Activated naive CD4-positive, alpha-beta T cell treated with anti-CD3 and anti-CD28 coated beads, Interleukin-2, amount 50 U/mL, for 72 hours (primary cell): Measurements from ENCODE around the gene PNPLA8. TPM values are rescaled to one million over a fixed set of nuclear protein-coding genes. Genes with fewer than 3 reads are reported as not detected.
"Not testable (repeated sequence)": the region's sequence is repeated elsewhere in the genome, so short reads cannot be mapped to it uniquely, and the experiment has no call there.

Source experiments
- ATAC-seq, 2 donors: fragments of 150-1000 bp; cut with Tn5 transposase; 2 replicates each; pipeline ENCODE4 v1.10.0; 2021; ENCODE audit warnings: mild to moderate bottlenecking in 2 of 2, moderate library complexity in 2 of 2
- DNase-seq, 2 donors: peaks; one replicate each; pipeline ENCODE4 v3.0.0; 2021 to 2022; ENCODE audit warnings: low spot score in 2 of 2
- H3K27ac Mint-ChIP-seq, 2 donors: one replicate each; pipeline ENCODE4 v1.8.0; 2022; ENCODE audit warnings: mild to moderate bottlenecking in 2 of 2, mixed read lengths in 2 of 2
- H3K36me3 Mint-ChIP-seq, 2 donors: one replicate each; pipeline ENCODE4 v1.8.0; 2022; ENCODE audit warnings: mixed read lengths in 2 of 2
- H3K9me3 Mint-ChIP-seq, 2 donors: one replicate each; pipeline ENCODE4 v1.8.0; 2022; ENCODE audit warnings: mixed read lengths in 2 of 2
- total RNA-seq, 2 donors: library from RNA; stranded (reverse); gene quantifications; one replicate each; pipeline ENCODE4 v1.2.3, GENCODE V29; 2022

Gene PNPLA8
- total RNA-seq: 10 to 100 TPM; 17.6 to 39.5 TPM

- Mint-ChIP-seq H3K9me3 (no peaks in the 10 kb centered on the region), H3K36me3 (peaks cover 3 to 9% of the 10 kb centered on the region in 2 donors), H3K27ac (peak within 1 kb of the TSS; percentile 99 to 100)
- DNase-seq: peak; percentile 100
- ATAC-seq: peak; percentile 91 to 94
Measured at GRCh38 chr7:108525985-108526767, at the start of gene PNPLA8. TSS of gene PNPLA8 (minus strand) at chr7:108526135. CDS start at chr7:108515491, 10,644 bp downstream.

- no peak for DNase-seq
- ATAC-seq: no peak
- Mint-ChIP-seq H3K36me3 (peaks cover 31 to 39% of the 10 kb centered on the region in 2 donors), H3K9me3 (peaks cover 0 to 4% of the 10 kb centered on the region in 2 donors), H3K27ac (no peak overlapping the region)
Measured at GRCh38 chr7:108575156-108575555, 49.2 kb upstream of the PNPLA8 start.

- H3K27ac Mint-ChIP-seq: no peak overlapping the region
- no peak for ATAC-seq
- no peaks in the 10 kb centered on the region for H3K9me3 Mint-ChIP-seq
Measured at GRCh38 chr7:108572480-108572879, 46.5 kb upstream of the PNPLA8 start.

GRCh38 chr7:108570146-108570755 is 44.3 kb upstream of the PNPLA8 start:
- ATAC-seq (peak; percentile 20 to 25), DNase-seq (peak in 1 of 2 donors; percentile 56)
- H3K36me3 Mint-ChIP-seq: peaks cover 34 to 45% of the 10 kb centered on the region in 2 donors
- peak overlapping the region; percentile 99 to 100 for H3K27ac Mint-ChIP-seq
- peaks cover 0 to 4% of the 10 kb centered on the region in 2 donors for H3K9me3 Mint-ChIP-seq

More at GRCh38 chr7:108572480-108572879, 46.5 kb upstream of the PNPLA8 start:
- peaks cover 38 to 46% of the 10 kb centered on the region in 2 donors for H3K36me3 Mint-ChIP-seq
- DNase-seq: no peak

- peak; percentile 92 to 94 for ATAC-seq
- peaks cover 36 to 50% of the 10 kb centered on the region in 2 donors for H3K36me3 Mint-ChIP-seq
Measured at GRCh38 chr7:108569381-108570145, 43.6 kb upstream of the PNPLA8 start, which contains the start of the genes DNAJB9 and THAP5. TSS of gene DNAJB9 (plus strand) at chr7:108569874. CDS start at chr7:108571727, 1,853 bp downstream. TSS of gene THAP5 (minus strand) at chr7:108569706. CDS start at chr7:108569569, 137 bp downstream.

GRCh38 chr7:108568801-108569380 is 43.0 kb upstream of the PNPLA8 start:
- ATAC-seq: no peak
- Mint-ChIP-seq H3K9me3 (peaks cover 0 to 4% of the 10 kb centered on the region in 2 donors), H3K27ac (peak overlapping the region; percentile 99 to 100), H3K36me3 (peaks cover 40 to 56% of the 10 kb centered on the region in 2 donors)
- DNase-seq: no peak

More at GRCh38 chr7:108569381-108570145, 43.6 kb upstream of the PNPLA8 start, which contains the start of the genes DNAJB9 and THAP5:
- Mint-ChIP-seq H3K9me3 (peaks cover 0 to 4% of the 10 kb centered on the region in 2 donors), H3K27ac (peak within 1 kb of the TSS; percentile 99 to 100)
- peak; percentile 96 to 100 for DNase-seq

- no peak for ATAC-seq
- Mint-ChIP-seq H3K36me3 (peaks cover 47 to 59% of the 10 kb centered on the region in 2 donors), H3K9me3 (peaks cover 0 to 10% of the 10 kb centered on the region in 2 donors), H3K27ac (no peak overlapping the region)
- no peak for DNase-seq
Measured at GRCh38 chr7:108565987-108566386, 40.1 kb upstream of the PNPLA8 start.

- DNase-seq (no peak), ATAC-seq (no peak)
- Mint-ChIP-seq H3K9me3 (peaks cover 15 to 21% of the 10 kb centered on the region in 2 donors), H3K27ac (no peak overlapping the region), H3K36me3 (peaks cover 42 to 55% of the 10 kb centered on the region in 2 donors)
Measured at GRCh38 chr7:108561047-108561619, 35.2 kb upstream of the PNPLA8 start.

- H3K9me3 Mint-ChIP-seq: peaks cover 17% of the 10 kb centered on the region in 2 donors
- H3K27ac Mint-ChIP-seq: no peak overlapping the region
- ATAC-seq: no peak
- no peak for DNase-seq
- H3K36me3 Mint-ChIP-seq: peaks cover 33 to 44% of the 10 kb centered on the region in 2 donors
Measured at GRCh38 chr7:108559253-108559652, 33.3 kb upstream of the PNPLA8 start.

- H3K36me3 Mint-ChIP-seq: peaks cover 33 to 37% of the 10 kb centered on the region in 2 donors
Measured at GRCh38 chr7:108557617-108558016, 31.7 kb upstream of the PNPLA8 start.

GRCh38 chr7:108557191-108557590 is 31.3 kb upstream of the PNPLA8 start:
- DNase-seq (no peak), ATAC-seq (no peak)
- Mint-ChIP-seq H3K27ac (no peak overlapping the region), H3K9me3 (peaks cover 17% of the 10 kb centered on the region in 2 donors), H3K36me3 (peaks cover 35 to 36% of the 10 kb centered on the region in 2 donors)

More at GRCh38 chr7:108557617-108558016, 31.7 kb upstream of the PNPLA8 start:
- ATAC-seq (no peak), DNase-seq (no peak)
- peaks cover 17% of the 10 kb centered on the region in 2 donors for H3K9me3 Mint-ChIP-seq
- no peak overlapping the region for H3K27ac Mint-ChIP-seq

- Mint-ChIP-seq H3K36me3 (peaks cover 35 to 38% of the 10 kb centered on the region in 2 donors), H3K9me3 (peaks cover 16 to 17% of the 10 kb centered on the region in 2 donors)
- not testable (repeated sequence) for ATAC-seq, H3K27ac Mint-ChIP-seq, DNase-seq
Measured at GRCh38 chr7:108556665-108557064, 30.7 kb upstream of the PNPLA8 start.

GRCh38 chr7:108548141-108548896 is 22.4 kb upstream of the PNPLA8 start:
- H3K27ac Mint-ChIP-seq, ATAC-seq, DNase-seq: not testable (repeated sequence)
- Mint-ChIP-seq H3K36me3 (peaks cover 5 to 11% of the 10 kb centered on the region in 2 donors), H3K9me3 (peaks cover 4 to 10% of the 10 kb centered on the region in 2 donors)

- ATAC-seq (no peak), DNase-seq (no peak)
- no peak overlapping the region for H3K27ac Mint-ChIP-seq
- H3K36me3 Mint-ChIP-seq: no peaks in the 10 kb centered on the region
- no peaks in the 10 kb centered on the region for H3K9me3 Mint-ChIP-seq
Measured at GRCh38 chr7:108541478-108541877, 15.5 kb upstream of the PNPLA8 start.

- not testable (repeated sequence) for H3K27ac Mint-ChIP-seq, H3K36me3 Mint-ChIP-seq, H3K9me3 Mint-ChIP-seq, DNase-seq, ATAC-seq
Measured at GRCh38 chr7:108538685-108539084, 12.8 kb upstream of the PNPLA8 start.
